OCI-LY1 (cell line): Measurements from ENCODE around the gene REXO1.

Source experiments
- H2AFZ ChIP-seq: fragments of 200-600 bp; sonication (generic), shearing (Covaris generic); 2 replicates; pipeline ENCODE4 v1.6.0; 2014; ENCODE audit warnings: antibody characterized with exemption, mild to moderate bottlenecking, low read length
- H3F3A ChIP-seq: fragments of 200-600 bp; sonication (generic), shearing (Covaris generic); 2 replicates; pipeline ENCODE4 v1.6.0; 2014; ENCODE audit warnings: mild to moderate bottlenecking, antibody characterized with exemption, low read length, moderate library complexity; ENCODE audit not compliant: insufficient read depth
- H3K27ac ChIP-seq: fragments of 200-600 bp; sonication (generic); 2 replicates; pipeline ENCODE4 v1.5.1; 2014; ENCODE audit warnings: low read length, mixed run types, mild to moderate bottlenecking, low read depth; ENCODE audit not compliant: poor library complexity, severe bottlenecking
- H3K27me3 ChIP-seq: fragments of 200-600 bp; sonication (generic); 2 replicates; pipeline ENCODE4 v1.6.0; 2014; ENCODE audit warnings: antibody characterized with exemption, mild to moderate bottlenecking, low read length, moderate library complexity; ENCODE audit not compliant: insufficient read depth
- H3K36me3 ChIP-seq: fragments of 200-600 bp; sonication (generic); 2 replicates; pipeline ENCODE4 v1.6.1; 2014; ENCODE audit warnings: mild to moderate bottlenecking, antibody characterized with exemption, low read length, moderate library complexity, mixed read lengths; ENCODE audit not compliant: insufficient read depth
- H3K4me1 ChIP-seq: fragments of 200-600 bp; sonication (generic); 2 replicates; pipeline ENCODE4 v1.5.1; 2014; ENCODE audit warnings: mild to moderate bottlenecking, low read length, moderate library complexity; ENCODE audit not compliant: insufficient read depth, severe bottlenecking
- H3K4me2 ChIP-seq: fragments of 200-600 bp; sonication (generic), shearing (Covaris generic); 2 replicates; pipeline ENCODE4 v1.6.1; 2014; ENCODE audit warnings: low read length
- H3K4me3 ChIP-seq: fragments of 200-600 bp; sonication (generic); 2 replicates; pipeline ENCODE4 v1.5.1; 2014; ENCODE audit warnings: low read length, low read depth, mild to moderate bottlenecking, mixed read lengths; ENCODE audit not compliant: poor library complexity, severe bottlenecking
- H3K79me2 ChIP-seq: fragments of 200-600 bp; shearing (Covaris generic); 2 replicates; pipeline ENCODE4 v1.6.1; 2016; ENCODE audit warnings: mixed run types, low read length, mixed read lengths; ENCODE audit not compliant: insufficient read depth
- H3K9ac ChIP-seq: fragments of 200-600 bp; sonication (generic), shearing (Covaris generic); 2 replicates; pipeline ENCODE4 v1.6.1; 2014; ENCODE audit warnings: mild to moderate bottlenecking, low read length, mixed read lengths
- H3K9me2 ChIP-seq: fragments of 200-600 bp; sonication (generic), shearing (Covaris generic); 2 replicates; pipeline ENCODE4 v1.6.1; 2014; ENCODE audit warnings: low read depth, mild to moderate bottlenecking, low read length, mixed read lengths
- H3K9me3 ChIP-seq: fragments of 200-600 bp; shearing (Covaris generic); 2 replicates; pipeline ENCODE4 v1.6.1; 2014; ENCODE audit warnings: low read length, mixed read lengths
- H4K20me1 ChIP-seq: fragments of 200-600 bp; sonication (generic), shearing (Covaris generic); 2 replicates; pipeline ENCODE4 v1.6.0; 2016; ENCODE audit warnings: mild to moderate bottlenecking, low read length; ENCODE audit not compliant: insufficient read depth
- CTCF ChIP-seq: fragments of 200-600 bp; sonication (generic), shearing (Covaris generic); IDR thresholded peaks from 2 replicates; pipeline ENCODE4 v1.5.1; 2017; ENCODE audit warnings: mild to moderate bottlenecking, antibody characterized with exemption, low read length, moderate library complexity, mixed read lengths
- EZH2 ChIP-seq: fragments of 200-600 bp; sonication (generic), shearing (Covaris generic); IDR thresholded peaks from 2 replicates; pipeline ENCODE4 v1.8.0; 2017; ENCODE audit warnings: borderline replicate concordance, mixed run types, mild to moderate bottlenecking, antibody characterized with exemption, low read length, moderate library complexity, mixed read lengths

REXO1 gene

GRCh38 chr19:1767464-1767933 is 80.8 kb downstream of the REXO1 start:
- TF ChIP-seq CTCF (peak; percentile 87), EZH2 (no peak)
- Histone ChIP-seq H3K36me3 (no peaks in the 10 kb centered on the region), H3K9ac (no peak overlapping the region), H3K27me3 (peaks cover 15% of the 10 kb centered on the region; the same call in 1 of the 2 replicates), H3K9me3 (peaks cover 9% of the 10 kb centered on the region), H3K79me2 (no peaks in the 10 kb centered on the region), H2AFZ (no peak overlapping the region), H3K4me3 (no peak overlapping the region), H3K27ac (no peak overlapping the region), H3K4me1 (no peaks in the 10 kb centered on the region), H3K4me2 (no peak overlapping the region), H4K20me1 (no peaks in the 10 kb centered on the region), H3K9me2 (no peaks in the 10 kb centered on the region), H3F3A (no peaks in the 10 kb centered on the region)

- no peak overlapping the region for H3K9ac ChIP-seq
- no peaks in the 10 kb centered on the region for H3K9me2 ChIP-seq
- H3K27me3 ChIP-seq: peaks cover 15% of the 10 kb centered on the region; the same call in 1 of the 2 replicates
- no peaks in the 10 kb centered on the region for H4K20me1 ChIP-seq
- H3K27ac ChIP-seq: no peak overlapping the region
- no peak overlapping the region for H3K4me3 ChIP-seq
- no peak for TF ChIP-seq EZH2
- TF ChIP-seq CTCF: no peak
- H3K9me3 ChIP-seq: peaks cover 9% of the 10 kb centered on the region
- no peaks in the 10 kb centered on the region for H3F3A ChIP-seq
- no peak overlapping the region for H3K4me2 ChIP-seq
- H3K4me1 ChIP-seq: no peaks in the 10 kb centered on the region
- no peaks in the 10 kb centered on the region for H3K36me3 ChIP-seq
- no peaks in the 10 kb centered on the region for H3K79me2 ChIP-seq
- H2AFZ ChIP-seq: no peak overlapping the region
Measured at GRCh38 chr19:1766800-1767352, 81.4 kb downstream of the REXO1 start.

GRCh38 chr19:1765904-1766799 is 82.1 kb downstream of the REXO1 start:
- H3K4me1 ChIP-seq: no peaks in the 10 kb centered on the region
- no peak overlapping the region for H3K9ac ChIP-seq
- no peaks in the 10 kb centered on the region for H3K9me2 ChIP-seq
- no peaks in the 10 kb centered on the region for H3K36me3 ChIP-seq
- TF ChIP-seq CTCF (no peak), EZH2 (no peak)
- no peaks in the 10 kb centered on the region for H3F3A ChIP-seq
- no peak overlapping the region for H3K27ac ChIP-seq
- H3K9me3 ChIP-seq: peaks cover 7% of the 10 kb centered on the region
- no peak overlapping the region for H3K4me3 ChIP-seq
- no peaks in the 10 kb centered on the region for H4K20me1 ChIP-seq
- H3K79me2 ChIP-seq: no peaks in the 10 kb centered on the region
- no peak overlapping the region for H3K4me2 ChIP-seq
- peaks cover 10% of the 10 kb centered on the region; the same call in 1 of the 2 replicates for H3K27me3 ChIP-seq
- no peak overlapping the region for H2AFZ ChIP-seq
